Measurements from ENCODE around the gene C4A.
"Not testable (repeated sequence)": the region's sequence is repeated elsewhere in the genome, so short reads cannot be mapped to it uniquely, and the experiment has no call there.

C4A gene

DNA sequence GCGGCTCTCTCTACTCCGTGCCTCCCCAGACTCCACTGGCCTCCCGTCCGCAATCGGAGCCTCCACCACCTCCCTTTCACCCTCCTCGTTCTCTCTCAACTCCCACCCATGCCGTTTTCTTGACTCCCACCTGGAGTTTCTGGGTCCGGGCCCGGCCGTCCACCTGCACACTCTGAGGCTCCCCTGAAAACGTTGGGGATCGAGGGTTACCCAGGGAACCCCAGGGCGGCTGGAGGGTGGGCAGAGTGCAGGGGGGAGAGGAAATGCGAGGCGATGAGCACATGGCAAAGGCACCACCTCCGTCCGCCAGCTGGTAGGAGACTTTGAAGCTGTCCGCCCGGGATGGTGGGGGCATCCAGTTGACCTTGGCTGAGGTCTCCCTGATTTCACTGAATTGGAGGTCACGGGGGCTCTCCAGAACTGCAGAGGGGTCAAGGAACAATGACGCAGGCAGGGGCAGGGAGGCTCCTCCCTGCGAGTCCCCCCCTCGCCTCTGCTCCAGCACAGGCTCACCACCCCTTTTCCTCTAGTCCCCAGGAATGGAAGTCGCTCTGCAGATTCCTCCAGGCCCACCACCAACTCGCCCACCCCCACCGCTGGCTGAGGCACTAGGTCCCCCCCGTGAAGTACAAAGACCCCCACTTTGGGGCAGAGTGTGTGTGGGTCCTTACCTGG, 29.1 kb downstream of the C4A start:
- H3K27ac ChIP-seq; H3K27me3 ChIP-seq (ENCODE audit: insufficient read depth, low read depth, severe bottlenecking); H3K9me3 ChIP-seq (ENCODE audit: severe bottlenecking); H3K36me3 ChIP-seq; H3K4me3 ChIP-seq (ENCODE audit: low read depth, low read length): not testable (repeated sequence)
- peak; percentile 7 for DNase-seq

DNA sequence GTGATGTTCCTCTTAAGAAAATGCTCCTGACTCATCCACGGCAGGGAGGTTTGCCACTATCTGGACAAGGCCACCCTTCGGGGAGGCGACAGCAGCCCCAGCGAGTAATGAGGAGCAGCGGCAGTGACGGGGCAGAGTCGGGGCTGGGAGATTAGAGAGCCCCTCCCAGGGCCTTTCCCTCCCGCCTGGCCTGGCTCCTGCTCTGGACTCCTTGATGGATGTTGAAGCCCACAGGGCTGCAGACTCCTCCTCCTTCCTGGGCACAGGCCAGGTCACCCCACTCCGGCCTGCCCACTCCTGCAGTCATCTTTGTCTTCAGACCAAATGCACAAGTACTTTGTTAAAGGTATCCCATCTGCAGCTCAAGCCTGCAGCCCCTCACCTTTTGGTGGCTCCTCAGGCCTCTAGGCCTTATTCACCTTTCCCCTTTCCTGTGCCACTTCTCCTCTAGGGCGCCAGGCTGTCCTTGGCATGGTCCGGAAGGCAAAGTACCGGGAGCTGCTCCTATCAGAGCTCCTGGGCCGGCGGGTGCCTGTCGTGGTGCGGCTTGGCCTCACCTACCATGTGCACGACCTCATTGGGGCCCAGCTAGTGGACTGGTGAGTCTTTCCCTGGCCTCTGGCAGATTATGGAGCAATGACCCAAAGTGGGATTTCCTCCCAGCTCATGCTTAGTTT, 31.2 kb downstream of the C4A start:
- not testable (repeated sequence) for H3K27ac ChIP-seq; DNase-seq; H3K9me3 ChIP-seq (ENCODE audit: severe bottlenecking); H3K36me3 ChIP-seq; H3K4me3 ChIP-seq (ENCODE audit: low read depth, low read length); H3K27me3 ChIP-seq (ENCODE audit: insufficient read depth, low read depth, severe bottlenecking)

DNA sequence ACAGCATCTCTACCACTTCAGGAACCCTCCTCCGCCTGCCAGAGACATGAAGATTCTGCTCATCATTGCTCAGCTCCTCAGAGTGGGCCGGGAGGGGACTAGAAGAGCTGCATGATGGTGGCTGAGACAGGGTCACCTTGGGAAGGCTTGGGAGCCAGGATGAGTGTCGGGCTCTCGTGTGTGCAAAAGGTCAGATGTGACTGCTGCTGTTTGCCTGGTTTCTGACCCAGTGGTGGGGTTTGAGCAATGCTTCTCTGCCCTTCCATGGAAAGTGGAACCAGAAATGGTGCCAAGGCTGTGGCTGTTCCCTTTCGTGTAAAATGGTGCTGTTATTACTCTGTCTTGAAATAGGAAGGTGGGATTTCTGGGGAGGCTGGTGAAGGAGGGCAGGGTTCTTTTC, 31.9 kb downstream of the C4A start:
- H3K4me3 ChIP-seq (ENCODE audit: low read depth, low read length); DNase-seq; H3K27ac ChIP-seq; H3K36me3 ChIP-seq; H3K27me3 ChIP-seq (ENCODE audit: insufficient read depth, low read depth, severe bottlenecking); H3K9me3 ChIP-seq (ENCODE audit: severe bottlenecking): not testable (repeated sequence)

DNA sequence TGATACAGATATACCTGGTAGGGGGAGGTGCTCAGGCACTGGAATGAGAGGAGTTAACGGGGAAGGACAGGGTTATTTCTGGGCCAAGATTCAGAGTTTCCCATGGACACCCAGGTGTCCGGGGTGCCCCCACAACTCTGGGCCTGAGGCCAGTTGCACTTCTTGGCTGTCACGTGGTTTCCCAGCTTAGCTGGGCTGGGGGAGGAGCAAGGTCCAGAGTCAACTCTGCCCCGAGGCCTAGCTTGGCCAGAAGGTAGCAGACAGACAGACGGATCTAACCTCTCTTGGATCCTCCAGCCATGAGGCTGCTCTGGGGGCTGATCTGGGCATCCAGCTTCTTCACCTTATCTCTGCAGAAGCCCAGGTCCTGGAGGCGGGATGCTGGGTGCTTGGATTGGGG, 32.7 kb downstream of the C4A start, which contains the start of gene C4B:
C4B (plus strand) TSS at position 249 of the 400 bp plus-strand sequence; CDS start at position 300, 51 bp downstream.
- not testable (repeated sequence) for H3K27ac ChIP-seq; DNase-seq; H3K27me3 ChIP-seq (ENCODE audit: insufficient read depth, low read depth, severe bottlenecking); H3K9me3 ChIP-seq (ENCODE audit: severe bottlenecking); H3K4me3 ChIP-seq (ENCODE audit: low read depth, low read length); H3K36me3 ChIP-seq

DNA sequence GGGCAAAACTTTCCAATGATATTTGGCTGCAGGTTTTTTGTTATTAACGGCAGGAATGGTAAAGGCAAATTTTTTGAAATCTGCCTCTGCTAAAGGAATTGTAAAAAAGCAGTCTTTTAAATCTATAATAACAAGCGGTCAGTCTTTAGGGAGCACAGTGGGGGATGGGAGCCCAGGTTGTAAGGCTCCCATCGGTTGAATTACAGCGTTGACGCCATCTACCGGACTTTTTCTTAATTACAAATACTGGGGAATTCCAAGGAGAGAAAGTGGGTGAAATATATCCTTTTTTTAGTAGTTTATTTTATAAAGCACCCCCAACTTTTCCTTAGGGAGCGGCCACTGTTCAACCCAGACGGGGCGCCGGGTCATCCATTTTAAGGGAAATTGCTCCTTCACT, 40.2 kb downstream of the C4A start:
- H3K36me3 ChIP-seq; H3K9me3 ChIP-seq (ENCODE audit: severe bottlenecking); H3K4me3 ChIP-seq (ENCODE audit: low read depth, low read length); H3K27ac ChIP-seq; DNase-seq; H3K27me3 ChIP-seq (ENCODE audit: insufficient read depth, low read depth, severe bottlenecking): not testable (repeated sequence)

DNA sequence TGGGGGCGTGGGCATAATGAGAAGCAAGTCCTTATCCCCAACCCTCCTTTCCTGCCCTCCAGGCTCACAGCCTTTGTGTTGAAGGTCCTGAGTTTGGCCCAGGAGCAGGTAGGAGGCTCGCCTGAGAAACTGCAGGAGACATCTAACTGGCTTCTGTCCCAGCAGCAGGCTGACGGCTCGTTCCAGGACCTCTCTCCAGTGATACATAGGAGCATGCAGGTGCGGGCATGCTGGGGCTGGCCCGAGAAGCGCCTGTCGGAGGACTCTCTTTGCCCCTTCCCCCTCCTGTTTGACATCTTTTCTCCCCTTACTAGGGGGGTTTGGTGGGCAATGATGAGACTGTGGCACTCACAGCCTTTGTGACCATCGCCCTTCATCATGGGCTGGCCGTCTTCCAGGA, 46.8 kb downstream of the C4A start:
- not testable (repeated sequence) for H3K9me3 ChIP-seq (ENCODE audit: severe bottlenecking); H3K27me3 ChIP-seq (ENCODE audit: insufficient read depth, low read depth, severe bottlenecking); DNase-seq; H3K27ac ChIP-seq; H3K36me3 ChIP-seq; H3K4me3 ChIP-seq (ENCODE audit: low read depth, low read length)

DNA sequence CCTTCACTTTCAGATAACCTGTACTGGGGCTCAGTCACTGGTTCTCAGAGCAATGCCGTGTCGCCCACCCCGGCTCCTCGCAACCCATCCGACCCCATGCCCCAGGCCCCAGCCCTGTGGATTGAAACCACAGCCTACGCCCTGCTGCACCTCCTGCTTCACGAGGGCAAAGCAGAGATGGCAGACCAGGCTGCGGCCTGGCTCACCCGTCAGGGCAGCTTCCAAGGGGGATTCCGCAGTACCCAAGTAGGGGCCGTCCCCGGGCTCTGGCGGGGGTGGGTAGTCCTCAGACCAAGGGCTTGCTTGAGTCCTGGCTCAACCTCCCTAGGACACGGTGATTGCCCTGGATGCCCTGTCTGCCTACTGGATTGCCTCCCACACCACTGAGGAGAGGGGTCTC, 47.7 kb downstream of the C4A start:
- H3K27ac ChIP-seq; H3K36me3 ChIP-seq; H3K9me3 ChIP-seq (ENCODE audit: severe bottlenecking); H3K27me3 ChIP-seq (ENCODE audit: insufficient read depth, low read depth, severe bottlenecking); H3K4me3 ChIP-seq (ENCODE audit: low read depth, low read length); DNase-seq: not testable (repeated sequence)

DNA sequence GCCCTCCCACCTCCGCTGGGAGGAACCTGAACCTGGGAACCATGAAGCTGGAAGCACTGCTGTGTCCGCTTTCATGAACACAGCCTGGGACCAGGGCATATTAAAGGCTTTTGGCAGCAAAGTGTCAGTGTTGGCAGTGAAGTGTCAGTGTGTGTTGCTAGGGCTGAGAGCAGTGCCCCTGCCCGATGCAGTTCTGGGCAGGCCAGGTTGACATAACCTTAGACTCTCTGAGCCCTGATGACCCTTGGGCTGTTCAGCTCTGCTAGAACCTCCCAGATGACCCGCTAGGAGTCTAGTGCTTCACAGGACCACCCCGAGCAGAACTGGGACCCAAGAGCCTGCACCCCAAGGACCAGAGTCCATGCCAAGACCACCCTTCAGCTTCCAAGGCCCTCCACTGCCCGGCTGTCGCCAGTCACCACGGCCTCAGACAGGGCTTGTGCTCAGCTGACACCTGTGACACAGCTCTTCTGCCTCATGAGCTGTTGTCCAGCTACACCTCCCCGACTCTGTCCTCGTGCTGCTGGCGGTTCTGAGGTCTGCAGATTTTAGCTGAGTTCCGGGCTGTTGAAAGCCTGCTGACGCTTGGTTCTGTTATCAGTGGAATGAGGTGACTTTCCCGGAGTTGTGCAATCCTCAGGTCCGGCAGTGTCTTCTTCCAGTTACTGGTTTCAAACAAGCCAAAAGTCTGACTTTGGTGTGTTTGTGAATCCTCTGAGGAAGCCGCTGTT, 53.6 kb downstream of the C4A start:
- not testable (repeated sequence) for H3K27me3 ChIP-seq (ENCODE audit: insufficient read depth, low read depth, severe bottlenecking); H3K9me3 ChIP-seq (ENCODE audit: severe bottlenecking)

DNA sequence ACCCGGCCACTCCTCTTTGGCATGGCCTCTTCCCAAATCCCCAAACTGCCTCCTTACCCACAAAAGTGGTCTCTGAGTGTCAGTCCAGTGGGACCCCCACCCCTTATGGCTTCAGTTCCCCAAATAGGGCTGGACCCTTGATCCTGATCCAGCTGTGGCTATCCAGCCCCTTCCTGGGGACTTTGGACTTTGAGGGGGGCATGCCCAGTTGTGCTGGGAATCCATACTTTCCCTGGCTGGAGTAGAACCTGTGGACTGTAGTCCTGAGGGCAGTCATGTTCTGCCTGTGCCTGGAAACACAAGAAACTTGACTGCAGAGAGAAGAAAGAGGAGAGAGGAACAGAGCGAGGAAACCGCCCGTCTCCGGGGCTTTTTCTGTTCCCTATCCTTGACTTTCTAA, 55.3 kb downstream of the C4A start:
- not testable (repeated sequence) for H3K36me3 ChIP-seq; H3K27ac ChIP-seq; DNase-seq; H3K27me3 ChIP-seq (ENCODE audit: insufficient read depth, low read depth, severe bottlenecking); H3K4me3 ChIP-seq (ENCODE audit: low read depth, low read length); H3K9me3 ChIP-seq (ENCODE audit: severe bottlenecking)

More for the DNA sequence above, 53.6 kb downstream of the C4A start:
- not testable (repeated sequence) for H3K27ac ChIP-seq; DNase-seq; H3K4me3 ChIP-seq (ENCODE audit: low read depth, low read length); H3K36me3 ChIP-seq

DNA sequence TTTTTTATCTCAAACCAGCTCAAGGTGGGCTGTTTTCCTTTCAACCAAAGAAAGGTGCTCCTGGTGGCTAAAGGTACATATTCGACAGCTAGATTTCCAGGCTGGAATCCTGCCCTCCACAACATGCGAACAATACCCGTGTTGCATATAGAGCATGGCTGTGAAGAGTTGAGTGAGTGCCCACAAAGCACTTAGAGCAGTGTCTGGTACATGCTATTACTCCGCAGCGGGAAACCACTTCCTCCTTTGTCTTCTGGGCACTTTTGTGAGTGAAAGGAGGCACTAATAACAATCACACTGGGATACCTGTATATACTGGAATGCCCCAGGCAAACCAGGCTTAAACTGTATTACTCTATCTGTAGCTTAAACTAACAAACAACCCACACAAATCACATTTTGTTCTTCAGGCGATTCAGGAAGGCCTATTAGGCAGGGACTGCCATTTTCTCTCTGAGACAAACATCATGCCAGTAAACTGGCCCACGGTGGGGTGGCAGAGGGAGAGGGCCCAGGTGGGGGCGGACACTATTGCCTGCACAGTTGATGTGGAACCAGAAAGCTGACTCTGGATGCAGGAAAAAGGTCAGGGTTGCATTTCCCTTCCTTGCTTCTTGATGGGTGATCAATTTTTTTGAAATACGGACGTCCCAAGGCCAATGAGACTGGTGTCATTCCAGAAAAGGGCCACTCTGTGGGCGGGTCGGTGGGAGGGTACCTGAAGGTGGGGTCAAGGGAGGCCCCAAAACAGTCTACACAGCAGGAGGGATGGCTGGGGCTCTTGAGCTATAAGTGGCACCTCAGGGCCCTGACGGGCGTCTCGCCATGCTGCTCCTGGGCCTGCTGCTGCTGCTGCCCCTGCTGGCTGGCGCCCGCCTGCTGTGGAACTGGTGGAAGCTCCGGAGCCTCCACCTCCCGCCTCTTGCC, 56.0 kb downstream of the C4A start, which contains the start of gene CYP21A2:
CYP21A2 (plus strand) TSS at position 818 of the 927 bp plus-strand sequence; CDS start at position 826, 8 bp downstream.
- not testable (repeated sequence) for H3K36me3 ChIP-seq; DNase-seq; H3K4me3 ChIP-seq (ENCODE audit: low read depth, low read length); H3K27ac ChIP-seq; H3K27me3 ChIP-seq (ENCODE audit: insufficient read depth, low read depth, severe bottlenecking); H3K9me3 ChIP-seq (ENCODE audit: severe bottlenecking)

DNA sequence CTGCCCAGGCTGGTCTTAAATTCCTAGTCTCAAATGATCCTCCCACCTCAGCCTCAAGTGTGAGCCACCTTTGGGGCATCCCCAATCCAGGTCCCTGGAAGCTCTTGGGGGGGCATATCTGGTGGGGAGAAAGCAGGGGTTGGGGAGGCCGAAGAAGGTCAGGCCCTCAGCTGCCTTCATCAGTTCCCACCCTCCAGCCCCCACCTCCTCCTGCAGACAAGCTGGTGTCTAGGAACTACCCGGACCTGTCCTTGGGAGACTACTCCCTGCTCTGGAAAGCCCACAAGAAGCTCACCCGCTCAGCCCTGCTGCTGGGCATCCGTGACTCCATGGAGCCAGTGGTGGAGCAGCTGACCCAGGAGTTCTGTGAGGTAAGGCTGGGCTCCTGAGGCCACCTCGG, 57.0 kb downstream of the C4A start:
- not testable (repeated sequence) for H3K27ac ChIP-seq

DNA sequence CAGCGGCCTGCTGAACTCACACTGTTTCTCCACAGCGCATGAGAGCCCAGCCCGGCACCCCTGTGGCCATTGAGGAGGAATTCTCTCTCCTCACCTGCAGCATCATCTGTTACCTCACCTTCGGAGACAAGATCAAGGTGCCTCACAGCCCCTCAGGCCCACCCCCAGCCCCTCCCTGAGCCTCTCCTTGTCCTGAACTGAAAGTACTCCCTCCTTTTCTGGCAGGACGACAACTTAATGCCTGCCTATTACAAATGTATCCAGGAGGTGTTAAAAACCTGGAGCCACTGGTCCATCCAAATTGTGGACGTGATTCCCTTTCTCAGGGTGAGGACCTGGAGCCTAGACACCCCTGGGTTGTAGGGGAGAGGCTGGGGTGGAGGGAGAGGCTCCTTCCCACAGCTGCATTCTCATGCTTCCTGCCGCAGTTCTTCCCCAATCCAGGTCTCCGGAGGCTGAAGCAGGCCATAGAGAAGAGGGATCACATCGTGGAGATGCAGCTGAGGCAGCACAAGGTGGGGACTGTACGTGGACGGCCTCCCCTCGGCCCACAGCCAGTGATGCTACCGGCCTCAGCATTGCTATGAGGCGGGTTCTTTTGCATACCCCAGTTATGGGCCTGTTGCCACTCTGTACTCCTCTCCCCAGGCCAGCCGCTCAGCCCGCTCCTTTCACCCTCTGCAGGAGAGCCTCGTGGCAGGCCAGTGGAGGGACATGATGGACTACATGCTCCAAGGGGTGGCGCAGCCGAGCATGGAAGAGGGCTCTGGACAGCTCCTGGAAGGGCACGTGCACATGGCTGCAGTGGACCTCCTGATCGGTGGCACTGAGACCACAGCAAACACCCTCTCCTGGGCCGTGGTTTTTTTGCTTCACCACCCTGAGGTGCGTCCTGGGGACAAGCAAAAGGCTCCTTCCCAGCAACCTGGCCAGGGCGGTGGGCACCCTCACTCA, 57.7 kb downstream of the C4A start:
- H3K36me3 ChIP-seq; H3K9me3 ChIP-seq (ENCODE audit: severe bottlenecking); H3K4me3 ChIP-seq (ENCODE audit: low read depth, low read length); DNase-seq; H3K27ac ChIP-seq; H3K27me3 ChIP-seq (ENCODE audit: insufficient read depth, low read depth, severe bottlenecking): not testable (repeated sequence)

More for the DNA sequence above, 57.0 kb downstream of the C4A start:
- not testable (repeated sequence) for DNase-seq; H3K9me3 ChIP-seq (ENCODE audit: severe bottlenecking); H3K4me3 ChIP-seq (ENCODE audit: low read depth, low read length); H3K27me3 ChIP-seq (ENCODE audit: insufficient read depth, low read depth, severe bottlenecking); H3K36me3 ChIP-seq

Measured in WERI-Rb-1 (cell line).